DOHH2 (cell line): ENCODE measurements around the gene SUPT3H.

Source experiments
- CTCF ChIP-seq: fragments of 200-600 bp; sonication (generic); IDR thresholded peaks from one replicate; pipeline ENCODE4 v1.5.1; 2014; ENCODE audit warnings: antibody characterized with exemption, mild to moderate bottlenecking, low read depth, low read length; ENCODE audit not compliant: poor library complexity, severe bottlenecking
- EZH2phosphoT487 ChIP-seq: fragments of 200-600 bp; sonication (generic); IDR thresholded peaks from 2 replicates; pipeline ENCODE4 v1.6.1; 2017; ENCODE audit warnings: borderline replicate concordance, mild to moderate bottlenecking, antibody characterized with exemption, low read length, moderate library complexity, mixed read lengths

- TF ChIP-seq CTCF (no peak), EZH2phosphoT487 (no peak)
Measured at GRCh38 chr6:44974511-44974910, 403.2 kb downstream of the SUPT3H start.
